GM23338 (cell line): Measurements from ENCODE around the gene CD40. TPM values are rescaled to one million over a fixed set of nuclear protein-coding genes. Genes with fewer than 3 reads are reported as not detected.

Experiments
- ATAC-seq: fragments of 200-7000 bp; cut with Tn5 transposase; 3 replicates; pipeline ENCODE4 v1.9.1; 2020
- DNase-seq: peaks from one replicate; pipeline ENCODE4 v3.0.0-alpha.2; 2015; ENCODE audit warnings: low spot score
- H2AFZ ChIP-seq: fragments of 200-600 bp; sonication (generic); 2 replicates; pipeline ENCODE4 v1.8.0; 2016; ENCODE audit warnings: antibody characterized with exemption, mild to moderate bottlenecking, moderate library complexity
- H3F3A ChIP-seq: fragments of 200-600 bp; sonication (generic); replicated peaks from 2 replicates; pipeline ENCODE4 v1.8.0; 2017; ENCODE audit warnings: antibody characterized with exemption, mixed run types, low read depth
- H3K27ac ChIP-seq: fragments of 200-600 bp; sonication (generic); 2 replicates; pipeline ENCODE4 v1.6.1; 2016; ENCODE audit warnings: low read depth
- H3K27me3 ChIP-seq: fragments of 200-600 bp; sonication (generic); 2 replicates; pipeline ENCODE4 v1.8.0; 2016; ENCODE audit warnings: mild to moderate bottlenecking, mixed run types, moderate library complexity; ENCODE audit not compliant: insufficient read depth
- H3K36me3 ChIP-seq: fragments of 200-600 bp; sonication (generic); 2 replicates; pipeline ENCODE4 v1.8.0; 2016; ENCODE audit warnings: mild to moderate bottlenecking; ENCODE audit not compliant: insufficient read depth
- H3K4me1 ChIP-seq: fragments of 200-600 bp; sonication (generic); 2 replicates; pipeline ENCODE4 v1.8.0; 2016; ENCODE audit warnings: mild to moderate bottlenecking, moderate library complexity; ENCODE audit not compliant: insufficient read depth
- H3K4me2 ChIP-seq: fragments of 200-600 bp; sonication (generic); 2 replicates; pipeline ENCODE4 v1.7.1; 2017; ENCODE audit warnings: mixed run types
- H3K4me3 ChIP-seq: fragments of 200-600 bp; sonication (generic); 2 replicates; pipeline ENCODE4 v1.6.1; 2016; ENCODE audit warnings: mixed run types
- H3K79me2 ChIP-seq: fragments of 200-600 bp; sonication (generic); replicated peaks from 2 replicates; pipeline ENCODE4 v1.8.0; 2017; ENCODE audit warnings: mild to moderate bottlenecking; ENCODE audit not compliant: insufficient read depth
- H3K9me2 ChIP-seq: fragments of 200-600 bp; sonication (generic); 2 replicates; pipeline ENCODE4 v1.8.0; 2017; ENCODE audit not compliant: insufficient read depth
- H4K20me1 ChIP-seq: fragments of 200-600 bp; sonication (generic); replicated peaks from 2 replicates; pipeline ENCODE4 v1.8.0; 2017; ENCODE audit warnings: mild to moderate bottlenecking; ENCODE audit not compliant: insufficient read depth
- H3K27ac Mint-ChIP-seq: 2 replicates; pipeline ENCODE4 v1.8.0; 2020; ENCODE audit warnings: inconsistent platforms, mild to moderate bottlenecking, moderate library complexity, mixed read lengths
- H3K27me3 Mint-ChIP-seq: 3 replicates; pipeline ENCODE4 v1.8.0; 2022; ENCODE audit warnings: low read depth, mild to moderate bottlenecking, moderate library complexity, mixed read lengths, inconsistent platforms; ENCODE audit not compliant: insufficient read depth, poor library complexity
- H3K36me3 Mint-ChIP-seq: 3 replicates; pipeline ENCODE4 v1.8.0; 2021; ENCODE audit warnings: low read depth, mild to moderate bottlenecking, inconsistent platforms, moderate library complexity, mixed read lengths
- H3K4me1 Mint-ChIP-seq: 3 replicates; pipeline ENCODE4 v1.8.0; 2020; ENCODE audit warnings: mild to moderate bottlenecking, inconsistent platforms, mixed read lengths
- H3K4me3 Mint-ChIP-seq: 3 replicates; pipeline ENCODE4 v1.8.0; 2021; ENCODE audit warnings: moderate library complexity, mild to moderate bottlenecking, inconsistent platforms, mixed read lengths
- H3K9me3 Mint-ChIP-seq: 3 replicates; pipeline ENCODE4 v1.8.0; 2020; ENCODE audit warnings: moderate library complexity, mild to moderate bottlenecking, inconsistent platforms, mixed read lengths
- EZH2 ChIP-seq: fragments of 200-600 bp; sonication (generic); IDR thresholded peaks from one replicate; pipeline ENCODE4 v1.8.0; 2017; ENCODE audit warnings: antibody characterized with exemption, mild to moderate bottlenecking, low read depth; ENCODE audit not compliant: unreplicated experiment
- STAT1 ChIP-seq: IDR thresholded peaks from one replicate; pipeline ENCODE4 v1.6.1; 2016; ENCODE audit warnings: antibody characterized with exemption; ENCODE audit not compliant: unreplicated experiment
- polyA plus RNA-seq: library from polyadenylated mRNA; unstranded; fragments of >200 nt; fragmentation: Nextera tagmentation; extraction: Ambion mirVana; gene quantifications from 2 replicates; pipeline ENCODE4 v1.2.1, GENCODE V29; 2016
- total RNA-seq: library from RNA; depleted of rRNA; stranded (reverse); fragments of >200 nt; shearing (Covaris generic); gene quantifications from 2 replicates; pipeline ENCODE4 v1.2.3, GENCODE V29; 2014
- TF ChIP-seq, protein P1 (sequence below), 2 experiments: fragments of 200-600 bp in 1 of 2; sonication (generic) in 1 of 2; conservative IDR thresholded peaks; 2 replicates each; pipeline versions ENCODE4 v1.5.1 to v1.6.1; 2016 to 2017; ENCODE audit warnings: antibody characterized with exemption in 2 of 2, low read depth in 2 of 2, mild to moderate bottlenecking in 2 of 2, moderate library complexity in 1 of 2
- TF ChIP-seq, protein P2 (sequence below): IDR thresholded peaks from one replicate; pipeline ENCODE4 v1.6.1; 2018; ENCODE audit warnings: antibody characterized with exemption; ENCODE audit not compliant: unreplicated experiment

Gene CD40
- total and polyA plus RNA-seq, 2 experiments from 2014 or later, result 15.4 to 18.9 TPM

DNA sequence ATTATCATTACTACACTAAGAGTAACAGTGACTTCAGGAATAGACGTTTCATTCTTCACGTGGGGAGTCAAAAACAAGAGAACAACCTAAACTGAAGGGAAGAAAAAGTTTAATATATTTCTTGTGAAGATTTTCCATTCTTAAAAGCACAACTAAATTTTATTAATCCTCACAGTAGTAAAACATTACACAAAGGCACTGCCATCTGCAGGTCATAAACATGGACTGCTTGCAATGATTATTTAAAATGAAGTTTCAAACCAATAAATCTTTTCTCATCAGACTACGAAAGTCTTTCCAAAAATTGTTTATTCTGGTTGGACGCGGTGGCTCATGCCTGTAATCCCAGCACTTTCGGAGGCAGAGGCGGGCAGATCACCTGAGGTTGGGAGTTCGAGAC lies 31.0 kb upstream of the CD40 start:
- H3K9me3 Mint-ChIP-seq, result peaks cover under 1% of the 10 kb centered on the region; the same call in 1 of the 3 replicates
- H3K4me3 ChIP-seq, result no peak overlapping the region
- H3K4me3 Mint-ChIP-seq, result 0 out of 3 replicates have a peak overlapping the region, but pooled peaks have one; percentile 17
- H3K27me3 Mint-ChIP-seq, result no peaks in the 10 kb centered on the region
- peaks cover 12% of the 10 kb centered on the region for H3K27me3 ChIP-seq
- peaks cover 38% of the 10 kb centered on the region for H3K4me1 Mint-ChIP-seq
- H3K9me2 ChIP-seq, result no peaks in the 10 kb centered on the region
- no peaks in the 10 kb centered on the region for H3K36me3 ChIP-seq
- no peaks in the 10 kb centered on the region for H3F3A ChIP-seq
- TF ChIP-seq, protein P1, sequence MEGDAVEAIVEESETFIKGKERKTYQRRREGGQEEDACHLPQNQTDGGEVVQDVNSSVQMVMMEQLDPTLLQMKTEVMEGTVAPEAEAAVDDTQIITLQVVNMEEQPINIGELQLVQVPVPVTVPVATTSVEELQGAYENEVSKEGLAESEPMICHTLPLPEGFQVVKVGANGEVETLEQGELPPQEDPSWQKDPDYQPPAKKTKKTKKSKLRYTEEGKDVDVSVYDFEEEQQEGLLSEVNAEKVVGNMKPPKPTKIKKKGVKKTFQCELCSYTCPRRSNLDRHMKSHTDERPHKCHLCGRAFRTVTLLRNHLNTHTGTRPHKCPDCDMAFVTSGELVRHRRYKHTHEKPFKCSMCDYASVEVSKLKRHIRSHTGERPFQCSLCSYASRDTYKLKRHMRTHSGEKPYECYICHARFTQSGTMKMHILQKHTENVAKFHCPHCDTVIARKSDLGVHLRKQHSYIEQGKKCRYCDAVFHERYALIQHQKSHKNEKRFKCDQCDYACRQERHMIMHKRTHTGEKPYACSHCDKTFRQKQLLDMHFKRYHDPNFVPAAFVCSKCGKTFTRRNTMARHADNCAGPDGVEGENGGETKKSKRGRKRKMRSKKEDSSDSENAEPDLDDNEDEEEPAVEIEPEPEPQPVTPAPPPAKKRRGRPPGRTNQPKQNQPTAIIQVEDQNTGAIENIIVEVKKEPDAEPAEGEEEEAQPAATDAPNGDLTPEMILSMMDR (conservative IDR thresholded peaks at IDR 0.05; ENCODE audit: low read depth in 2 of 2), result peak in 1 of 2 experiments; percentile 44; a peak in 3 of 4 replicates
- no peak for TF ChIP-seq STAT1
- peaks cover 18% of the 10 kb centered on the region for H3K4me1 ChIP-seq
- ATAC-seq (no peak), DNase-seq (no peak)
- H2AFZ ChIP-seq, result no peak overlapping the region
- no peak overlapping the region for H3K27ac ChIP-seq
- peaks cover 2% of the 10 kb centered on the region; the same call in 1 of the 3 replicates for H3K36me3 Mint-ChIP-seq
- peaks cover 55% of the 10 kb centered on the region for H4K20me1 ChIP-seq
- H3K4me2 ChIP-seq, result no peak overlapping the region
- H3K27ac Mint-ChIP-seq, result no peak overlapping the region
- peaks cover 71% of the 10 kb centered on the region for H3K79me2 ChIP-seq

DNA sequence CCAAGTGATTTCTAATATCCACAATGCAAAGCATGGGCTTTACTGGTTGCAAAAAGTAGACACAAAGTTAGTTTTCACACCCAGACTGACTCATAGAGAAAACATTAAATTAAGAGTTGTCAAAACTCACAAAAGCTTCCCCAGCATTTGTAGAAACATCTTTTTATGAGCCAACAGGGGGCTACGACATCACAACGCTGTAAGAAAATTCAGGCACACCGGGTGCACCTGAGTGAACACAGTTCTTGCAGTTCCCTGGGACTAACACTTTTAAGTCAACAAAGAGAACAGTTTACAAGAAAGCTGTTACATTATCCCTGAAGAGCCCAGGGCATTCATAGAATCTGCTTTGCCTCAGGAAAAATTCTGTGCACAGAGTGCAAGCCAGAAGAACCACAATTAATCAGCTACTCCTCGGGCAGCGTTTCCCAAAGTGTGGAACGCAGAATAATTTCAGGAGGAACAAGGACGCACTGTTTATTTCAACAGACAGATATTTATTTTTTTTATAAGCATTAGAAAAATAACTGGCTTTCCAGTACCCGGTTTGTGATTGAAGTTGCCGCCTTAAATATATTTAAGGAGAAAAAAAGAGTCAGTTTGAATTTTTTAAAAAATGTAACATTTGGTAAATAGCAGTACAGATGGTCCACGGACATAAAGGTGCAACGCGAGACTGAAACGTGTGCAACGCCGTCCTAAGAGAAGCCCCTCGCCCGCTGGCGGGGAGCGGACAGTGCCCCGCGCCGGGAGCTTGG lies 29.5 kb upstream of the CD40 start:
- Histone ChIP-seq H2AFZ (no peak overlapping the region), H3K27me3 (peaks cover 12% of the 10 kb centered on the region), H3K9me2 (peaks cover 4% of the 10 kb centered on the region; the same call in 1 of the 2 replicates), H3K4me2 (peak overlapping the region; percentile 99), H3K36me3 (no peaks in the 10 kb centered on the region), H4K20me1 (peaks cover 40% of the 10 kb centered on the region), H3K4me3 (peak overlapping the region; percentile 91), H3K79me2 (peaks cover 57% of the 10 kb centered on the region), H3K27ac (no peak overlapping the region), H3F3A (0 out of 2 replicates have a peak, but pooled peaks cover 3% of the 10 kb centered on the region), H3K4me1 (peaks cover 15% of the 10 kb centered on the region)
- peaks cover 8% of the 10 kb centered on the region; the same call in 2 of the 3 replicates for H3K9me3 Mint-ChIP-seq
- TF ChIP-seq, protein P2, sequence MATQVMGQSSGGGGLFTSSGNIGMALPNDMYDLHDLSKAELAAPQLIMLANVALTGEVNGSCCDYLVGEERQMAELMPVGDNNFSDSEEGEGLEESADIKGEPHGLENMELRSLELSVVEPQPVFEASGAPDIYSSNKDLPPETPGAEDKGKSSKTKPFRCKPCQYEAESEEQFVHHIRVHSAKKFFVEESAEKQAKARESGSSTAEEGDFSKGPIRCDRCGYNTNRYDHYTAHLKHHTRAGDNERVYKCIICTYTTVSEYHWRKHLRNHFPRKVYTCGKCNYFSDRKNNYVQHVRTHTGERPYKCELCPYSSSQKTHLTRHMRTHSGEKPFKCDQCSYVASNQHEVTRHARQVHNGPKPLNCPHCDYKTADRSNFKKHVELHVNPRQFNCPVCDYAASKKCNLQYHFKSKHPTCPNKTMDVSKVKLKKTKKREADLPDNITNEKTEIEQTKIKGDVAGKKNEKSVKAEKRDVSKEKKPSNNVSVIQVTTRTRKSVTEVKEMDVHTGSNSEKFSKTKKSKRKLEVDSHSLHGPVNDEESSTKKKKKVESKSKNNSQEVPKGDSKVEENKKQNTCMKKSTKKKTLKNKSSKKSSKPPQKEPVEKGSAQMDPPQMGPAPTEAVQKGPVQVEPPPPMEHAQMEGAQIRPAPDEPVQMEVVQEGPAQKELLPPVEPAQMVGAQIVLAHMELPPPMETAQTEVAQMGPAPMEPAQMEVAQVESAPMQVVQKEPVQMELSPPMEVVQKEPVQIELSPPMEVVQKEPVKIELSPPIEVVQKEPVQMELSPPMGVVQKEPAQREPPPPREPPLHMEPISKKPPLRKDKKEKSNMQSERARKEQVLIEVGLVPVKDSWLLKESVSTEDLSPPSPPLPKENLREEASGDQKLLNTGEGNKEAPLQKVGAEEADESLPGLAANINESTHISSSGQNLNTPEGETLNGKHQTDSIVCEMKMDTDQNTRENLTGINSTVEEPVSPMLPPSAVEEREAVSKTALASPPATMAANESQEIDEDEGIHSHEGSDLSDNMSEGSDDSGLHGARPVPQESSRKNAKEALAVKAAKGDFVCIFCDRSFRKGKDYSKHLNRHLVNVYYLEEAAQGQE, result no peak
- TF ChIP-seq EZH2, result no peak
- no peak for ATAC-seq
- H3K4me3 Mint-ChIP-seq, result peak overlapping the region; percentile 93
- peaks cover 28% of the 10 kb centered on the region for H3K4me1 Mint-ChIP-seq
- peak; percentile 8 for DNase-seq
- no peaks in the 10 kb centered on the region for H3K27me3 Mint-ChIP-seq
- H3K36me3 Mint-ChIP-seq, result peaks cover 2% of the 10 kb centered on the region; the same call in 1 of the 3 replicates
- H3K27ac Mint-ChIP-seq, result no peak overlapping the region
